ENCODE data around the gene HACL1. TPM values are rescaled to one million over a fixed set of nuclear protein-coding genes. Genes with fewer than 3 reads are reported as not detected.
"Not testable (repeated sequence)": the region's sequence is repeated elsewhere in the genome, so short reads cannot be mapped to it uniquely, and the experiment has no call there.

The HACL1 gene
- polyA plus RNA-seq, 1 donor (not counting 4 experiments of a cell fraction or from before 2014, with no cell fraction given), result 23.1 TPM

DNA sequence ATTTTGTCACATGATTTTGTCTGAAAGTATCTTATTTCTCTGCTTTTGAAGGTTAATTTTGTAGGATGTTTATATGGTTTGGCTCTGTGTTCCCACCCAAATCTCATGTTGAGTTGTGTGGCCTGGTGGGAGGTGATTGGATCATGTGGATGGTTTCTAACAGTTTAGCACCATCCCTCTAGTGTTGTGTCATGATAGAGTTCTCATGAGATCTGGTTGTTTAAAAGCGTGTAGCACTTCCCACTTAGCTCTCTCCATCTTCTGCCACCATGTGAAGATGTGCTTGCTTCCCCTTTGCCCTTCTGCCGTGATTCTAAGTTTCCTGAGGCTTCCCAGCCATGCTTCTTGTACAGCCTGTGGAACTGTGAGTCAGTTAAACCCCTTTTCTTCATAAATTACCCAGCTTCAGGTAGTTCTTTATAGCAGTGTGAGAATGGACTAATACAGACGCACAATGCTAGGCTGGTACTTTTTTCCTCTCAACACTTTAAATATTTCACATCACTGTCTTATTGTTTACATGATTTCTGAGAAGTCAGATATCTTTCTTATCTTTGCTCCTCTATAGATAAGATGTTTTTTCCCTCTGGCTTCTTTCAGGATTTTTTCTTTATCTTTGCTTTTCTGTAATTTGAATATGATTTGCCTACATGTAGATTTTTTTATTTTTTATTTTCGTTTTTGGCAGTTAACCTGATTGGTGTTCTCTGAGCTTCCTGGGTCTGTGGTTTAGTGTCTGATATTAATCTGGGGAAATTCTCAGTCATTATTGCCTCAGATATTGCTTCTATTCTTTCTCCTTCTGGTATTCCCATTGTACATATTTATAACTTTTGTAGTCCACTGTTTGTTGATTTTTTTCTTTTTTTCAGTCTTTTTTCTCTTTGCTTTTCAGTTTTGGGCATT lies 22.4 kb upstream of the HACL1 start:
- no peak for DNase-seq (ENCODE audit: low read depth, low spot score)
- dilution Hi-C loops (cut with MboI; ENCODE audit: extremely low pct_ligation_motif_present, low sequenced_read_pairs), result no loop called here
- no peak overlapping the region for H3K4me3 ChIP-seq (ENCODE audit: control insufficient read depth in 2 of 3, extremely low read depth in 1 of 3, insufficient read depth in 2 of 3, low read depth in 1 of 3, low read length in 3 of 3)
- no peak overlapping the region for H3K9ac ChIP-seq (ENCODE audit: control insufficient read depth, extremely low read depth, insufficient read depth, low read length)
- no peaks in the 10 kb centered on the region for H3K9me1 ChIP-seq (ENCODE audit: control insufficient read depth, extremely low read depth, insufficient read depth, low read length)
- H4K20me1 ChIP-seq (ENCODE audit: control insufficient read depth, extremely low read depth, insufficient read depth, low read length), result no peaks in the 10 kb centered on the region
- H2AFZ ChIP-seq (ENCODE audit: control insufficient read depth, low read length), result no peak overlapping the region
- no peaks in the 10 kb centered on the region for H3K79me2 ChIP-seq (ENCODE audit: control insufficient read depth, insufficient read depth, low read length)
- TF ChIP-seq, protein P1, sequence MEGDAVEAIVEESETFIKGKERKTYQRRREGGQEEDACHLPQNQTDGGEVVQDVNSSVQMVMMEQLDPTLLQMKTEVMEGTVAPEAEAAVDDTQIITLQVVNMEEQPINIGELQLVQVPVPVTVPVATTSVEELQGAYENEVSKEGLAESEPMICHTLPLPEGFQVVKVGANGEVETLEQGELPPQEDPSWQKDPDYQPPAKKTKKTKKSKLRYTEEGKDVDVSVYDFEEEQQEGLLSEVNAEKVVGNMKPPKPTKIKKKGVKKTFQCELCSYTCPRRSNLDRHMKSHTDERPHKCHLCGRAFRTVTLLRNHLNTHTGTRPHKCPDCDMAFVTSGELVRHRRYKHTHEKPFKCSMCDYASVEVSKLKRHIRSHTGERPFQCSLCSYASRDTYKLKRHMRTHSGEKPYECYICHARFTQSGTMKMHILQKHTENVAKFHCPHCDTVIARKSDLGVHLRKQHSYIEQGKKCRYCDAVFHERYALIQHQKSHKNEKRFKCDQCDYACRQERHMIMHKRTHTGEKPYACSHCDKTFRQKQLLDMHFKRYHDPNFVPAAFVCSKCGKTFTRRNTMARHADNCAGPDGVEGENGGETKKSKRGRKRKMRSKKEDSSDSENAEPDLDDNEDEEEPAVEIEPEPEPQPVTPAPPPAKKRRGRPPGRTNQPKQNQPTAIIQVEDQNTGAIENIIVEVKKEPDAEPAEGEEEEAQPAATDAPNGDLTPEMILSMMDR (optimal IDR thresholded peaks at IDR 0.05 in 1 of 3, IDR thresholded peaks at IDR 0.05 in 1 of 3, conservative IDR thresholded peaks at IDR 0.05 in 1 of 3; ENCODE audit: extremely low read depth in 1 of 3, insufficient read depth in 2 of 3, low read length in 3 of 3), result no peak
- no peak for TF ChIP-seq EZH2 (IDR thresholded peaks at IDR 0.05; ENCODE audit: low read length)
- H3K27ac ChIP-seq (ENCODE audit: control insufficient read depth, insufficient read depth, low read length), result no peak overlapping the region
- H3K27me3 ChIP-seq (ENCODE audit: control insufficient read depth, extremely low read depth, insufficient read depth, low read length), result no peaks in the 10 kb centered on the region
- FAIRE-seq, result no peak
- no peaks in the 10 kb centered on the region for H3K9me3 ChIP-seq (ENCODE audit: control insufficient read depth, low read depth, low read length)
- H3K4me1 ChIP-seq (ENCODE audit: control insufficient read depth, extremely low read depth, insufficient read depth, low read length), result no peaks in the 10 kb centered on the region
- H3K36me3 ChIP-seq (ENCODE audit: control insufficient read depth in 2 of 2, extremely low read depth in 1 of 2, insufficient read depth in 2 of 2, low read length in 2 of 2), result no peaks in the 10 kb centered on the region
- no peak overlapping the region for H3K4me2 ChIP-seq (ENCODE audit: control insufficient read depth, extremely low read depth, insufficient read depth, low read depth, low read length)

DNA sequence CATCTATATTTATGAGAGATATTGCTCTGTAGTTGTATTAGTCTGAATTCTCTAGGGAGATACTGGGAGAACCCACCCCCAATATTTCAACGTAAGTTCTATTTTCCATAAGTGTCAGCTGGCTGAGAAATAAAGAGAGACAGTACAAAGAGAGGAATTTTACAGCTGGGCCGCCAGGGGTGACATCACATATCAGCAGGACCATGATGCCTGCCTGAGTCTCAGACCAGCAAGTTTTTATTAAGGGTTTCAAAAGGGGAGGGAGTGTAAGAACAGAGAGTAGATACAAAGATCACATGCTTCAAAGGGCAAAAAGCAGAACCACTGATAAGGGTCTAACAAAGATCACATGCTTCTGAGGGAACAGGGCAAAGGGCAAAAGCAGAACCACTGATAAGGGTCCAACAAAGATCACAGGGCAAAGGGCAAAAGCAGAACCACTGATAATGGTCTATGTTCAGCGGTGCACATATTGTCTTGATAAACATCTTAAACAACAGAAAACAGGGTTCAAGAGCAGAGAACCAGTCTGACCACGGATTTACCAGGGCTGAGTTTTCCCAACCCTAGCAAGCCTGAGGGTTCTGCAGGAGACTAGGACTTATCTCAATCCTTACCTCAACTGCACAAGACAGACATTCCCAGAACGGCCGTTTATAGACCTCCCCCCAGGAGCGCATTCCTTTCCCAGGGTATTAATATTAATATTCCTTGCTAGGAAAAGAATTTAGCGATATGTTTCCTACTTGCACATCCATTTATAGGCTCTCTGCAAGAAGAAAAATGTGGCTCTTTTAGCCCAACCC lies 18.5 kb upstream of the HACL1 start:
- H3K4me1 ChIP-seq (ENCODE audit: control insufficient read depth, extremely low read depth, insufficient read depth, low read length); H3K4me3 ChIP-seq (ENCODE audit: control insufficient read depth in 2 of 3, extremely low read depth in 1 of 3, insufficient read depth in 2 of 3, low read depth in 1 of 3, low read length in 3 of 3); H3K4me2 ChIP-seq (ENCODE audit: control insufficient read depth, extremely low read depth, insufficient read depth, low read depth, low read length); FAIRE-seq; H3K9me3 ChIP-seq (ENCODE audit: control insufficient read depth, low read depth, low read length); H3K36me3 ChIP-seq (ENCODE audit: control insufficient read depth in 2 of 2, extremely low read depth in 1 of 2, insufficient read depth in 2 of 2, low read length in 2 of 2); H3K27ac ChIP-seq (ENCODE audit: control insufficient read depth, insufficient read depth, low read length); H3K27me3 ChIP-seq (ENCODE audit: control insufficient read depth, extremely low read depth, insufficient read depth, low read length); H3K79me2 ChIP-seq (ENCODE audit: control insufficient read depth, insufficient read depth, low read length); dilution Hi-C loops (cut with MboI; ENCODE audit: extremely low pct_ligation_motif_present, low sequenced_read_pairs); H3K9me1 ChIP-seq (ENCODE audit: control insufficient read depth, extremely low read depth, insufficient read depth, low read length); H4K20me1 ChIP-seq (ENCODE audit: control insufficient read depth, extremely low read depth, insufficient read depth, low read length); DNase-seq (ENCODE audit: low read depth, low spot score); H2AFZ ChIP-seq (ENCODE audit: control insufficient read depth, low read length); H3K9ac ChIP-seq (ENCODE audit: control insufficient read depth, extremely low read depth, insufficient read depth, low read length): not testable (repeated sequence)
